HEK293 (cell line): ENCODE measurements around the gene SKA2.
A peak's percentile ranks its signal among the peaks of the same experiment; 100 is the strongest.

Source experiments
- GLIS1 ChIP-seq: fragments of 450-650 bp; formaldehyde crosslinking; IDR thresholded peaks from 2 replicates; pipeline ENCODE4 v1.5.1; 2016; ENCODE audit warnings: missing biosample characterization, missing genetic modification characterization
- HOXD13 ChIP-seq: sonication (generic); formaldehyde crosslinking; IDR thresholded peaks from 2 replicates; pipeline ENCODE4 v1.8.0; 2022; ENCODE audit warnings: missing genetic modification reagents, borderline replicate concordance
- KLF1 ChIP-seq: fragments of 450-650 bp; formaldehyde crosslinking; IDR thresholded peaks from 2 replicates; pipeline ENCODE4 v1.5.1; 2016; ENCODE audit warnings: missing biosample characterization, missing genetic modification characterization
- OSR2 ChIP-seq: fragments of 450-650 bp; formaldehyde crosslinking; IDR thresholded peaks from 2 replicates; pipeline ENCODE4 v1.5.1; 2016; ENCODE audit warnings: missing biosample characterization, missing genetic modification characterization
- PRDM1 ChIP-seq: fragments of 450-650 bp; formaldehyde crosslinking; IDR thresholded peaks from 2 replicates; pipeline ENCODE4; 2016; ENCODE audit warnings: missing biosample characterization, missing genetic modification characterization
- SCRT2 ChIP-seq: fragments of 450-650 bp; formaldehyde crosslinking; IDR thresholded peaks from 2 replicates; pipeline ENCODE4 v1.5.1; 2016; ENCODE audit warnings: missing biosample characterization, missing genetic modification characterization
- SP2 ChIP-seq: fragments of 450-650 bp; formaldehyde crosslinking; IDR thresholded peaks from 2 replicates; pipeline ENCODE4 v1.5.1; 2016; ENCODE audit warnings: missing biosample characterization, missing genetic modification characterization
- ZNF133 ChIP-seq: fragments of 450-650 bp; formaldehyde crosslinking; IDR thresholded peaks from 2 replicates; pipeline ENCODE4 v1.5.1; 2016; ENCODE audit warnings: missing biosample characterization, missing genetic modification characterization
- ZNF155 ChIP-seq: fragments of 450-650 bp; formaldehyde crosslinking; IDR thresholded peaks from 2 replicates; pipeline ENCODE4 v1.5.1; 2016; ENCODE audit warnings: missing biosample characterization, missing genetic modification characterization
- ZNF157 ChIP-seq: fragments of 450-650 bp; formaldehyde crosslinking; IDR thresholded peaks from 2 replicates; pipeline ENCODE4 v1.5.1; 2016; ENCODE audit warnings: missing biosample characterization, missing genetic modification characterization
- ZNF214 ChIP-seq: fragments of 450-650 bp; formaldehyde crosslinking; IDR thresholded peaks from 2 replicates; pipeline ENCODE4 v1.5.1; 2017; ENCODE audit warnings: missing biosample characterization, mild to moderate bottlenecking, missing genetic modification characterization, borderline replicate concordance
- ZNF37A ChIP-seq: fragments of 450-650 bp; IDR thresholded peaks from 2 replicates; pipeline ENCODE4 v1.5.1; 2018; ENCODE audit warnings: missing biosample characterization, missing genetic modification characterization
- ZNF416 ChIP-seq: fragments of 450-650 bp; formaldehyde crosslinking; IDR thresholded peaks from 2 replicates; pipeline ENCODE4 v1.5.1; 2016; ENCODE audit warnings: missing biosample characterization, missing genetic modification characterization
- ZNF530 ChIP-seq: fragments of 450-650 bp; formaldehyde crosslinking; IDR thresholded peaks from 2 replicates; pipeline ENCODE4 v1.5.1; 2016; ENCODE audit warnings: low read depth, missing biosample characterization, missing genetic modification characterization
- ZNF560 ChIP-seq: fragments of 450-650 bp; formaldehyde crosslinking; IDR thresholded peaks from 2 replicates; pipeline ENCODE4 v1.5.1; 2017; ENCODE audit warnings: missing biosample characterization, missing genetic modification characterization, borderline replicate concordance
- ZNF621 ChIP-seq: fragments of 450-650 bp; formaldehyde crosslinking; IDR thresholded peaks from 2 replicates; pipeline ENCODE4 v1.5.1; 2017; ENCODE audit warnings: missing biosample characterization, missing genetic modification characterization
- ZNF707 ChIP-seq: fragments of 450-650 bp; formaldehyde crosslinking; IDR thresholded peaks from 2 replicates; pipeline ENCODE4 v1.5.1; 2016; ENCODE audit warnings: missing biosample characterization, missing genetic modification characterization
- ZNF747 ChIP-seq: fragments of 450-650 bp; formaldehyde crosslinking; IDR thresholded peaks from 2 replicates; pipeline ENCODE4 v1.5.1; 2016; ENCODE audit warnings: missing biosample characterization, missing genetic modification characterization
- ZNF768 ChIP-seq: fragments of 450-650 bp; formaldehyde crosslinking; IDR thresholded peaks from 2 replicates; pipeline ENCODE4 v1.5.1; 2018; ENCODE audit warnings: missing biosample characterization, mild to moderate bottlenecking, missing genetic modification characterization
- TF ChIP-seq, protein P1 (sequence below): fragments of 450-650 bp; formaldehyde crosslinking; conservative IDR thresholded peaks from 2 replicates; pipeline ENCODE4 v1.5.1; 2016; ENCODE audit warnings: low read depth, missing biosample characterization, missing genetic modification characterization
- TF ChIP-seq, protein P2 (sequence below): fragments of 450-650 bp; formaldehyde crosslinking; IDR thresholded peaks from 2 replicates; pipeline ENCODE4 v1.5.1; 2016; ENCODE audit warnings: missing biosample characterization, missing genetic modification characterization, low read depth
- TF ChIP-seq, protein P3 (sequence below): fragments of 450-650 bp; formaldehyde crosslinking; IDR thresholded peaks from 2 replicates; pipeline ENCODE4 v1.5.1; 2016; ENCODE audit warnings: missing biosample characterization, missing genetic modification characterization
- TF ChIP-seq, protein P4 (sequence below): fragments of 450-650 bp; formaldehyde crosslinking; IDR thresholded peaks from 2 replicates; pipeline ENCODE4 v1.5.1; 2016; ENCODE audit warnings: missing biosample characterization, missing genetic modification characterization
- TF ChIP-seq, protein P5 (sequence below): fragments of 450-650 bp; formaldehyde crosslinking; IDR thresholded peaks from 2 replicates; pipeline ENCODE4 v1.5.1; 2017; ENCODE audit warnings: missing biosample characterization, missing genetic modification characterization
- TF ChIP-seq, protein P6 (sequence below): fragments of 450-650 bp; formaldehyde crosslinking; IDR thresholded peaks from 2 replicates; pipeline ENCODE4 v1.5.1; 2016; ENCODE audit warnings: missing biosample characterization, missing genetic modification characterization
- TF ChIP-seq, protein P7 (sequence below): fragments of 450-650 bp; formaldehyde crosslinking; IDR thresholded peaks from 2 replicates; pipeline ENCODE4 v1.5.1; 2017; ENCODE audit warnings: missing biosample characterization, missing genetic modification characterization

SKA2 gene

DNA sequence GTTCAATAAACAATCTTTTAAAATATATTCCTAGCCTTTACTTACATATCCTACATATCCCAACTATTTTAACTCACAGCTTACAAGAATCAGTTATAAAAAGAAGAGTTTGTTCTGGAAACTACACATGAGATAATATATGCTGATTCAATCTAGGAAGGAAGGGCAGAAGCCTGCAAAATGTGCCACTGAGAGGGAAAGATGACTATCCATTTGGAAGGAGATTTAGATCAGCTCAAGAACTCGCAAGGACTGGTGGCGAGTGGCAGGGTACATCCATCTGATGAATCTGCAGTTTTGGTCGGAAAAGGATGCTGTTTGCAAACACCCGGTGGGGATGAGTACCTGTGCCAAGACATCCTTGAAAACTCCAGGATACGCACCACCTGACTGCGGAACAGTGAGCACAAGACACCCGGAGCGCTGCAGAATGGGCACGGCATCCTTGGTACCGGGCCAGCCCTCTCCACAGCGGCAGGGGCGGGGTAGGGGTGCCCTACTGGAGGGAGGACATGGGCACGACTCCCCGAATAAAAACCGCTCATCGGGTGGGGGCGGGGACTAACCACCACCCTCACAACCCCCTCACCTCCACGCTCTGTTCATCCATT is 49.0 kb downstream of the SKA2 start (continued):
- TF ChIP-seq, protein P1, sequence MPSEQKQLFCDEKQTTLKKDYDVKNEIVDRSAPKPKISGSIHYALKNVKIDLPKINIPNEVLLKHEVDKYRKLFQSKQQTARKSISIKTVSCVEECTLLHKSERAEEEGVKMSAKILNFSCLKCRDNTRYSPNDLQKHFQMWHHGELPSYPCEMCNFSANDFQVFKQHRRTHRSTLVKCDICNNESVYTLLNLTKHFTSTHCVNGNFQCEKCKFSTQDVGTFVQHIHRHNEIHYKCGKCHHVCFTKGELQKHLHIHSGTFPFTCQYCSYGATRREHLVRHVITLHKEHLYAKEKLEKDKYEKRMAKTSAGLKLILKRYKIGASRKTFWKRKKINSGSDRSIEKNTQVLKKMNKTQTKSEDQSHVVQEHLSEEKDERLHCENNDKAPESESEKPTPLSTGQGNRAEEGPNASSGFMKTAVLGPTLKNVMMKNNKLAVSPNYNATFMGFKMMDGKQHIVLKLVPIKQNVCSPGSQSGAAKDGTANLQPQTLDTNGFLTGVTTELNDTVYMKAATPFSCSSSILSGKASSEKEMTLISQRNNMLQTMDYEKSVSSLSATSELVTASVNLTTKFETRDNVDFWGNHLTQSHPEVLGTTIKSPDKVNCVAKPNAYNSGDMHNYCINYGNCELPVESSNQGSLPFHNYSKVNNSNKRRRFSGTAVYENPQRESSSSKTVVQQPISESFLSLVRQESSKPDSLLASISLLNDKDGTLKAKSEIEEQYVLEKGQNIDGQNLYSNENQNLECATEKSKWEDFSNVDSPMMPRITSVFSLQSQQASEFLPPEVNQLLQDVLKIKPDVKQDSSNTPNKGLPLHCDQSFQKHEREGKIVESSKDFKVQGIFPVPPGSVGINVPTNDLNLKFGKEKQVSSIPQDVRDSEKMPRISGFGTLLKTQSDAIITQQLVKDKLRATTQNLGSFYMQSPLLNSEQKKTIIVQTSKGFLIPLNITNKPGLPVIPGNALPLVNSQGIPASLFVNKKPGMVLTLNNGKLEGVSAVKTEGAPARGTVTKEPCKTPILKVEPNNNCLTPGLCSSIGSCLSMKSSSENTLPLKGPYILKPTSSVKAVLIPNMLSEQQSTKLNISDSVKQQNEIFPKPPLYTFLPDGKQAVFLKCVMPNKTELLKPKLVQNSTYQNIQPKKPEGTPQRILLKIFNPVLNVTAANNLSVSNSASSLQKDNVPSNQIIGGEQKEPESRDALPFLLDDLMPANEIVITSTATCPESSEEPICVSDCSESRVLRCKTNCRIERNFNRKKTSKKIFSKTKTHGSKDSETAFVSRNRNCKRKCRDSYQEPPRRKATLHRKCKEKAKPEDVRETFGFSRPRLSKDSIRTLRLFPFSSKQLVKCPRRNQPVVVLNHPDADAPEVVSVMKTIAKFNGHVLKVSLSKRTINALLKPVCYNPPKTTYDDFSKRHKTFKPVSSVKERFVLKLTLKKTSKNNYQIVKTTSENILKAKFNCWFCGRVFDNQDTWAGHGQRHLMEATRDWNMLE (tag by site-specific recombination): no peak
- TF ChIP-seq ZNF214 (tag by site-specific recombination) (no peak), SP2 (tag by site-specific recombination) (no peak), PRDM1 (tag by site-specific recombination) (no peak), ZNF530 (tag by site-specific recombination) (no peak), ZNF155 (tag by site-specific recombination) (no peak), SCRT2 (no peak), ZNF707 (tag by site-specific recombination) (no peak), HOXD13 (no peak), ZNF560 (tag by site-specific recombination) (no peak), ZNF133 (tag by site-specific recombination) (no peak), OSR2 (tag by site-specific recombination) (no peak), ZNF747 (tag by site-specific recombination) (no peak), KLF1 (tag by site-specific recombination) (peak; percentile 20; the same call in 1 of the 2 replicates), ZNF37A (tag by site-specific recombination) (no peak), ZNF768 (no peak), GLIS1 (tag by site-specific recombination) (peak; percentile 26), ZNF157 (tag by site-specific recombination) (no peak), ZNF416 (tag by site-specific recombination) (no peak), ZNF621 (tag by site-specific recombination) (no peak)
- TF ChIP-seq, protein P2, sequence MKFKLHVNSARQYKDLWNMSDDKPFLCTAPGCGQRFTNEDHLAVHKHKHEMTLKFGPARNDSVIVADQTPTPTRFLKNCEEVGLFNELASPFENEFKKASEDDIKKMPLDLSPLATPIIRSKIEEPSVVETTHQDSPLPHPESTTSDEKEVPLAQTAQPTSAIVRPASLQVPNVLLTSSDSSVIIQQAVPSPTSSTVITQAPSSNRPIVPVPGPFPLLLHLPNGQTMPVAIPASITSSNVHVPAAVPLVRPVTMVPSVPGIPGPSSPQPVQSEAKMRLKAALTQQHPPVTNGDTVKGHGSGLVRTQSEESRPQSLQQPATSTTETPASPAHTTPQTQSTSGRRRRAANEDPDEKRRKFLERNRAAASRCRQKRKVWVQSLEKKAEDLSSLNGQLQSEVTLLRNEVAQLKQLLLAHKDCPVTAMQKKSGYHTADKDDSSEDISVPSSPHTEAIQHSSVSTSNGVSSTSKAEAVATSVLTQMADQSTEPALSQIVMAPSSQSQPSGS (tag by site-specific recombination): no peak
- TF ChIP-seq, protein P3, sequence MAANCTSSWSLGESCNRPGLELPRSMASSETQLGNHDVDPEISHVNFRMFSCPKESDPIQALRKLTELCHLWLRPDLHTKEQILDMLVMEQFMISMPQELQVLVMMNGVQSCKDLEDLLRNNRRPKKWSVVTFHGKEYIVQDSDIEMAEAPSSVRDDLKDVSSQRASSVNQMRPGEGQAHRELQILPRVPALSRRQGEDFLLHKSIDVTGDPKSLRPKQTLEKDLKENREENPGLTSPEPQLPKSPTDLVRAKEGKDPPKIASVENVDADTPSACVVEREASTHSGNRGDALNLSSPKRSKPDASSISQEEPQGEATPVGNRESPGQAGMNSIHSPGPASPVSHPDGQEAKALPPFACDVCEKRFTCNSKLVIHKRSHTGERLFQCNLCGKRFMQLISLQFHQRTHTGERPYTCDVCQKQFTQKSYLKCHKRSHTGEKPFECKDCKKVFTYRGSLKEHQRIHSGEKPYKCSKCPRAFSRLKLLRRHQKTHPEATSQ: no peak
- TF ChIP-seq, protein P4, sequence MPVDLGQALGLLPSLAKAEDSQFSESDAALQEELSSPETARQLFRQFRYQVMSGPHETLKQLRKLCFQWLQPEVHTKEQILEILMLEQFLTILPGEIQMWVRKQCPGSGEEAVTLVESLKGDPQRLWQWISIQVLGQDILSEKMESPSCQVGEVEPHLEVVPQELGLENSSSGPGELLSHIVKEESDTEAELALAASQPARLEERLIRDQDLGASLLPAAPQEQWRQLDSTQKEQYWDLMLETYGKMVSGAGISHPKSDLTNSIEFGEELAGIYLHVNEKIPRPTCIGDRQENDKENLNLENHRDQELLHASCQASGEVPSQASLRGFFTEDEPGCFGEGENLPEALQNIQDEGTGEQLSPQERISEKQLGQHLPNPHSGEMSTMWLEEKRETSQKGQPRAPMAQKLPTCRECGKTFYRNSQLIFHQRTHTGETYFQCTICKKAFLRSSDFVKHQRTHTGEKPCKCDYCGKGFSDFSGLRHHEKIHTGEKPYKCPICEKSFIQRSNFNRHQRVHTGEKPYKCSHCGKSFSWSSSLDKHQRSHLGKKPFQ (tag by site-specific recombination): no peak
- TF ChIP-seq, protein P5, sequence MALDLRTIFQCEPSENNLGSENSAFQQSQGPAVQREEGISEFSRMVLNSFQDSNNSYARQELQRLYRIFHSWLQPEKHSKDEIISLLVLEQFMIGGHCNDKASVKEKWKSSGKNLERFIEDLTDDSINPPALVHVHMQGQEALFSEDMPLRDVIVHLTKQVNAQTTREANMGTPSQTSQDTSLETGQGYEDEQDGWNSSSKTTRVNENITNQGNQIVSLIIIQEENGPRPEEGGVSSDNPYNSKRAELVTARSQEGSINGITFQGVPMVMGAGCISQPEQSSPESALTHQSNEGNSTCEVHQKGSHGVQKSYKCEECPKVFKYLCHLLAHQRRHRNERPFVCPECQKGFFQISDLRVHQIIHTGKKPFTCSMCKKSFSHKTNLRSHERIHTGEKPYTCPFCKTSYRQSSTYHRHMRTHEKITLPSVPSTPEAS (tag by site-specific recombination): no peak
- TF ChIP-seq, protein P6, sequence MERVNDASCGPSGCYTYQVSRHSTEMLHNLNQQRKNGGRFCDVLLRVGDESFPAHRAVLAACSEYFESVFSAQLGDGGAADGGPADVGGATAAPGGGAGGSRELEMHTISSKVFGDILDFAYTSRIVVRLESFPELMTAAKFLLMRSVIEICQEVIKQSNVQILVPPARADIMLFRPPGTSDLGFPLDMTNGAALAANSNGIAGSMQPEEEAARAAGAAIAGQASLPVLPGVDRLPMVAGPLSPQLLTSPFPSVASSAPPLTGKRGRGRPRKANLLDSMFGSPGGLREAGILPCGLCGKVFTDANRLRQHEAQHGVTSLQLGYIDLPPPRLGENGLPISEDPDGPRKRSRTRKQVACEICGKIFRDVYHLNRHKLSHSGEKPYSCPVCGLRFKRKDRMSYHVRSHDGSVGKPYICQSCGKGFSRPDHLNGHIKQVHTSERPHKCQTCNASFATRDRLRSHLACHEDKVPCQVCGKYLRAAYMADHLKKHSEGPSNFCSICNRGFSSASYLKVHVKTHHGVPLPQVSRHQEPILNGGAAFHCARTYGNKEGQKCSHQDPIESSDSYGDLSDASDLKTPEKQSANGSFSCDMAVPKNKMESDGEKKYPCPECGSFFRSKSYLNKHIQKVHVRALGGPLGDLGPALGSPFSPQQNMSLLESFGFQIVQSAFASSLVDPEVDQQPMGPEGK (tag by site-specific recombination): peak; percentile 58; the same call in 1 of the 2 replicates
- TF ChIP-seq, protein P7, sequence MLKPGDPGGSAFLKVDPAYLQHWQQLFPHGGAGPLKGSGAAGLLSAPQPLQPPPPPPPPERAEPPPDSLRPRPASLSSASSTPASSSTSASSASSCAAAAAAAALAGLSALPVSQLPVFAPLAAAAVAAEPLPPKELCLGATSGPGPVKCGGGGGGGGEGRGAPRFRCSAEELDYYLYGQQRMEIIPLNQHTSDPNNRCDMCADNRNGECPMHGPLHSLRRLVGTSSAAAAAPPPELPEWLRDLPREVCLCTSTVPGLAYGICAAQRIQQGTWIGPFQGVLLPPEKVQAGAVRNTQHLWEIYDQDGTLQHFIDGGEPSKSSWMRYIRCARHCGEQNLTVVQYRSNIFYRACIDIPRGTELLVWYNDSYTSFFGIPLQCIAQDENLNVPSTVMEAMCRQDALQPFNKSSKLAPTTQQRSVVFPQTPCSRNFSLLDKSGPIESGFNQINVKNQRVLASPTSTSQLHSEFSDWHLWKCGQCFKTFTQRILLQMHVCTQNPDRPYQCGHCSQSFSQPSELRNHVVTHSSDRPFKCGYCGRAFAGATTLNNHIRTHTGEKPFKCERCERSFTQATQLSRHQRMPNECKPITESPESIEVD (tag by site-specific recombination): no peak
